Left kidney (tissue), 2 donors: ENCODE results near the gene MATN1. TPM values are rescaled to one million over a fixed set of nuclear protein-coding genes. Genes with fewer than 3 reads are reported as not detected.
A peak's percentile ranks its signal among the peaks of the same experiment; 100 is the strongest.
"Not testable (repeated sequence)": the region's sequence is repeated elsewhere in the genome, so short reads cannot be mapped to it uniquely, and the experiment has no call there.

ENCODE experiments used
- DNase-seq: peaks from one replicate; pipeline ENCODE4 v3.0.0-alpha.2; 2013
- polyA plus RNA-seq: library from polyadenylated mRNA; unstranded; fragments of 120-200 nt; gene quantifications from one replicate; pipeline ENCODE4 v1.2.1, GENCODE V29; 2013; ENCODE audit not compliant: insufficient read length

Gene MATN1
- polyA plus RNA-seq, 1 donor, result 0.23 TPM

GRCh38 chr1:30697571-30698376 lies 25.6 kb downstream of the MATN1 start:
- DNase-seq, result no peak

DNA sequence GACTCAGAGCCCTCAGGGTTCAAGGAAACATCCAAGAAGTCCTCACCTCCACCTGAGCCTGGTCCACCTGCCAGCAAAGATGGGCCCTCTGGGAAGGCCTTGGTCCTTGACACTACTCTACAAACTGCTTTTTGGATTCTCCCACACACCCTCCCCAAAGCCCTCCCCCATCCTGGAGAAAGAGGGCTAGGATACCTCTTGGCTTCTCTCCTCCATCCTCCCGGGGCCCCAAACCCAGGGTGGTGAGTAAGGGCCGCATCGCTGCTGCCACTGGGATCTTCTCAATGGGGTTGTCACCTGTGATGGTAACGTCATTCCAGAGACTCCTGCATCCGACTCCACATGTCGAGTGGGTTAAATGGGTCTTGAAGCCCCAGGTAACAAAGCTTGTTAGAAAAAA lies 26.6 kb downstream of the MATN1 start:
- DNase-seq, result no peak

- no peak for DNase-seq
Observed at GRCh38 chr1:30695439-30695841, 27.9 kb downstream of the MATN1 start.

- no peak for DNase-seq
Observed at GRCh38 chr1:30694280-30695175, 28.9 kb downstream of the MATN1 start.

- no peak for DNase-seq
Observed at GRCh38 chr1:30693822-30694221, 29.6 kb downstream of the MATN1 start.

GRCh38 chr1:30693366-30693765 lies 30.0 kb downstream of the MATN1 start:
- DNase-seq, result no peak

DNA sequence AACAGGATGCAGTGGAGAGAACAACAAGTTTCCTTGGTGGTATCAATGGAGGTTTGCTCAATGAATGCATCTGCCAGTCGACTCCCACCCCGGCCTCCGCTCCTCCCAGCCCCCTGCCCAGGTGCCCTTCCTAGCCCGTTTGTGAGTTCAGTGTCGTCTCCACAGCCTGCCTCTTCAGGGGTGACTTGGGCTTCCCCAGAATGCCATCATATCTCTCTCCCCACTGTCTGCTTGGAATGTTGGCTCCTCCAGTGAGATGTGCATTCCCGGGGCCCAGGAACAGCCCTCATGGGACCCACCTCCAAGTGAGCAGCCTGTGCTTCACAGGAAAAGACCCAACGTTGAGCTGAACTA lies 30.5 kb downstream of the MATN1 start:
- no peak for DNase-seq

DNA sequence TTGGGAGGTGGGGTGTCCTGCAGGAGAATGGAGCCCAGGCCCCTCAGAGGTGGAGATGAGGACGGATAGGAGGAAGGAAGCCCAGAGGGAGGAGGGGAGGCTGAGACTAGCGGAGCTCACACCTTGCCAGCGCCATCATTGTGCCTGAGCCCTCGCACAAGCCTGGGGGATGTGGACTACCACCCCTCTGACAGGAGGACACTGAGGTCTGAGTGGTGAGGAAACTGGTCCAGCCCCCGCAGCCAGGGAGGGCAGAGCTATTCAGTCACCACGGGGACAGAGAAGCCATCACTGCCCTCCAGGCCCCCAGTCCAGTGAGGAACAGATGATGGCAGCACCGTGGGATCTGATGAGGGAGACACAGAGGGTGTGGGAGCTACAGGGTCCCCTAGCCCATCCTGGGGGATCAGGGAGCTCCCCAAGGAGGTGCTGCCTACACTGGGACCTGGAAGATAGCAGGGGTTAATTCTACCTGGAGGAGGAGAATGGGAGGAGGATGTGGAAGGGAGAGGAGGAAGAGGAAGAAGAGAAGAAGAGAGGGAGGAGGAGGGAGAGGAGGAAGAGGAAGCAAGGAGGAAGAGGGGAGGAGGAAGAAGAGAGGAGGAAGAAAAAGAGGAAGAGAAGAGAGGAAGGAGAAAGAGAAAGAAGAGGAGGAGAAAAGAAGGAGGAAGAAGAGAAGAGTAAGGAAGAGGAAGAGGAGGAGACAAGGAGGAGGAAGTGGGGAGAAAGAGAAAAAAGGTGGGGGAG lies 31.0 kb downstream of the MATN1 start:
- DNase-seq, result no peak

DNA sequence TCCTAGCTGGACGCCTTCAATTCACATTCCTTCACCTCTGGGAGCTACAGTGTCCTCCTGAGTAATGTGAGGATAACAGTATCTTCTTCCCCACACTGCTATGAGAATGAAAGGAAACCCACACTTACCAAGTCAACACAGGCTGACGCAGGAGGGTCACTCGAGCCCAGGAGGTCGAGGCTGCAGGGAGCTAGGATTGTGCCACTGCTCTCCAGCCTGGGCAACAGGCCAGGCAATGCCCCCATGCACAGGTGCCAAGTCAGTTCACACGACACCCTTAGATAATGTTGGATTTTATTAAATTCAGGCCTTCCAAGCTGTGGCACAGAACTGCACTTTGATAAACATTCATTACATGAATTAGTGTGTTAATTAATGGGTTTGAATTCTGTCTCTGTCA lies 31.9 kb downstream of the MATN1 start:
- DNase-seq, result no peak

- no peak for DNase-seq
Observed at GRCh38 chr1:30689901-30690645, 33.3 kb downstream of the MATN1 start.

GRCh38 chr1:30688920-30689794 lies 34.2 kb downstream of the MATN1 start:
- DNase-seq, result no peak

GRCh38 chr1:30688516-30688915 lies 34.9 kb downstream of the MATN1 start:
- DNase-seq, result not testable (repeated sequence)

DNA sequence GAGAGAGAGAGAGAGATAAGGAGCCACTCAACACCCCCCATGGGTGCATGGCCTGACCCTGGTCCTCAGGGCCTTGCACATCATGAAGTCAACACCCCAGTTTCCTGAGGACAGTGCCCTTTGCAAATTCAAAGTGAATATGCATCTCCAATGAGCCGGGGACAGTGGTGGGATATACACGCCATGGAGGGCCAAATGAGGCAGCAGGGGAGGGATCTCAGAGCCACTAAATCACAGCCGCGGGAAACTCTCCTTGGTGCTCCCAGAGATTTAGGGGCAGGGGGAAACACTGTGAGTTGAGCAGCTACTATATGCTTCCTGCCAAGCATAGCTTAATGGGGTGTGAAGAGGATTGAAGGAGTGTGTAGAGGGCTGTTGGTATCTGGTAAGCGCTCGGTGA lies 35.5 kb downstream of the MATN1 start:
- no peak for DNase-seq

GRCh38 chr1:30686236-30686935 lies 37.0 kb downstream of the MATN1 start:
- DNase-seq, result no peak

- no peak for DNase-seq
Observed at GRCh38 chr1:30685796-30686165, 37.6 kb downstream of the MATN1 start.

DNA sequence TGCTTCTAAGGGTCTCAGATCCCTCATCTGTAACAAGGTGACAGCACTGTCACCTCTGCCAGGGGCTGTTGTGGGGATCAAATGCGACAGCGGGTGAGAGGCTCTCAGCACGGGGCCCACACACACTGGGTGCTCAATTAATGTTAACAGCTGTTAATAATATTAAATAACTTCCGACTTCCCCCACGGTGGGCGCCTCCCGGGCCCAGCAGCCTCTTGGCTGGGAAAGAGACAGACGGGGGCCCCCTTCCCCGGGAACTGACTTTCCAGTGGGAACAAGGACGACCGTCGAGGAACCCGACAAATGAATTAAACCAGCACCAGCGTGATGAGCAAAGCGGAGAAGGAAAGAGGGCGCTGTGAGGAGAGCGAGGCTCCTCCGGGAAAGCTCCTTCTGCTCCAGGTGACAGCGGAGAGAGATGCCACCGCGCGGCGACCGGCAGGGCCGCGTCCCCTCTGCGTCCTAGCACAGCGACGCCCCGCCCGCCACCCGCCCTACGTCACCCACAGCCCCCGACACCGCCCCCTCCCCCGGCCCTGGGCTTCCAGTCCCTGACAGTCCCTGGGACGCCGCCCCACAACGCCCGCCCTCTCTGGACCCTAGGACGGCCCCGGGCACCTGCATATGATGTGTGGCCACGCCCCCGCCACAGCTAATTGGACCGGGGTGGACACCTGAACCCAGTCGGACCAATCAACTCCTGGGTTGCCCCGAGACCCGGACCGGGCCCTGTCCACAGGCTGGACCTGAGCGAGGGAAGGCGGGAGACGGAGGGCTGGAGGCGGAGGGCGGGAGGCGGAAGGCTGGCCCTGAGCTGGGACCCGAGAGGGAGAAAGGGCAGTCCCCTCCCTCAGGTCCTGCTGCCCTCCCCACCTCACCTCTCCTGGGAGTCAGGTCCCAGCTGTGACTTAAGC lies 38.2 kb downstream of the MATN1 start:
- DNase-seq, result peak; percentile 82

DNA sequence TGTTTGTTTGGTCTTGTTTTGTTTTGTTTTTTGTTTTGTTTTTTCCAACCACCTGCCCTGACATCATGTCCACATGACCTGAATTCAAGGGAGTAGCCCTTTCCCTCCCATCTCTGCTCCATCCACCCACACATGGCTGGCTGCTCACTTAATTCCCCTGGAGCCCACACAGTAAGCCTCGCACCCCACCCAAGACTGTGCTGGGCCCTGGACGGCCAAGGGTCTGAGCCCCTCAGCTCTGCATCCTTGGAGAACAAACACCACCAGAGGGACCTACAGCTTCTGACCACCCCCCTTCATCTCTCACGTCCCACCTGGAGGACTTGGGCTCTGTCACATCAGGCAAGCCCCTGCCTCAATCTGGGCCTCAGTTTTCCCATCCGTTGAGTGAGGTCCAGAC lies 39.1 kb downstream of the MATN1 start:
- DNase-seq, result no peak

GRCh38 chr1:30683699-30684098 lies 39.7 kb downstream of the MATN1 start:
- no peak for DNase-seq
